Psoas muscle (tissue), 8 donors: ENCODE results near the gene CRKL. TPM values are rescaled to one million over a fixed set of nuclear protein-coding genes. Genes with fewer than 3 reads are reported as not detected.

Experiments
- ATAC-seq, 4 donors: fragments of 200-7000 bp; cut with Tn5 transposase; one replicate each; pipeline ENCODE4 v1.9.1; 2020; ENCODE audit warnings: moderate library complexity in 3 of 4, mild to moderate bottlenecking in 2 of 4
- DNase-seq, 2 donors: peaks; one replicate each; pipeline ENCODE4 v3.0.0-alpha.2; 2020
- H3K27ac ChIP-seq: fragments of 200-600 bp; one replicate; pipeline ENCODE4 v1.8.0; 2022
- H3K27me3 ChIP-seq, 3 donors: fragments of 200-600 bp in 1 of 3; one replicate each; pipeline versions ENCODE4 v1.6.1 to v1.8.0; 2013 to 2022; ENCODE audit warnings: low read length in 2 of 3, mild to moderate bottlenecking in 2 of 3, moderate library complexity in 1 of 3; ENCODE audit not compliant: insufficient read depth in 3 of 3
- H3K36me3 ChIP-seq, 2 donors: fragments of 200-600 bp in 1 of 2; one replicate each; pipeline versions ENCODE4 v1.6.1 to v1.8.0; 2013 to 2022; ENCODE audit warnings: low read depth in 1 of 2, mild to moderate bottlenecking in 1 of 2, moderate library complexity in 1 of 2; ENCODE audit not compliant: insufficient read depth in 1 of 2
- H3K4me1 ChIP-seq: fragments of 200-600 bp; one replicate; pipeline ENCODE4 v1.8.0; 2022
- H3K4me3 ChIP-seq: fragments of 200-600 bp; one replicate; pipeline ENCODE4 v1.8.0; 2022; ENCODE audit warnings: mild to moderate bottlenecking
- H3K9me3 ChIP-seq: fragments of 200-600 bp; one replicate; pipeline ENCODE4 v1.8.0; 2022
- WGBS, 3 donors: extraction: QIAGEN DNeasy Blood & Tissue Kit; methylation state at CpG; one replicate each; pipeline versions ENCODE4 v1.1.6 to v1.1.7; 2013; 5-methylcytosine and 5-hydroxymethylcytosine counted together
- intact Hi-C, 2 donors: fragments of 100-400 bp; cut with DNase I; formaldehyde crosslinking; loops; one replicate each; pipeline versions ENCODE4 v1.11.0 to v1.14.2; 2022
- polyA plus RNA-seq, 3 donors: library from polyadenylated mRNA; stranded (reverse); fragments of 200-250 nt; gene quantifications; one replicate each; pipeline ENCODE4 v1.2.3, GENCODE V29; 2013
- total RNA-seq, 4 donors: library from RNA; stranded (reverse); fragmentation: NEBNext Ultra II Directional in 2 of 4; extraction: Animal tissue kit (Norgen Biotek cat#: 25700) in 2 of 4; gene quantifications; one replicate each; pipeline versions ENCODE4 v1.2.1 to v1.2.4, GENCODE V29; 2021 to 2023
- TF ChIP-seq, protein P1 (sequence below): fragments of 200-600 bp; IDR thresholded peaks from one replicate; pipeline ENCODE4 v1.8.0; 2022; ENCODE audit warnings: antibody characterized with exemption
- donor health status: healthy with polysubstance abuse.
- donor health status: DM: no; HTN: no; CAD: no; lungs with moderate emphysema.
- donor health status: Bipolar disorder and iron deficiency.
- donor health status: healthy.
- donor health status: DM: yes; HTN: yes; CAD: no.
- donor health status: DM: no; HTN: no; CAD: no.
- donor health status: DM: no; HTN: no; CAD: no.
- donor health status: DM: yes; HTN: yes; CAD: no.

The CRKL gene
- total and polyA plus RNA-seq, 7 donors, result 29.7 to 94.7 (median 68.9) TPM

DNA sequence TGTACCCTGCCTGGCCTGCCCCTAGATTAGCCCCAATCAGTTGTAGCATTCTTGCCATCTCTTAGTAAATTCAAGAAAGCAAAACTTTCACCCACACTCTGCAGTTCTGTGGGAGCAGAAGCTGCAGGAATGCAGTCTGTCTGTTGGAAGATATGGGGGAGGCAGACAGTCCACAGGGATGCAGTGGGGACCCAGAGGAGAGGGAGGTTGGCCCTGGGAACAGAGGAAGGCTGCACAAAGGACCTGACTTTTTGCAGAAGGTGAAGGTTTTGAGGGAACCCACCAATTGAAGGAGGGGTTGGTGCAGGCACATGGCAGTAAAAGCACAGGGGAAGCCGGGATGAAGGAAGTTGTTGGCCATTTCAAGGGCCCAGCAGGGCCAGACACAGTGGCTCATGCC is 41.9 kb upstream of the CRKL start:
- TF ChIP-seq, protein P1, sequence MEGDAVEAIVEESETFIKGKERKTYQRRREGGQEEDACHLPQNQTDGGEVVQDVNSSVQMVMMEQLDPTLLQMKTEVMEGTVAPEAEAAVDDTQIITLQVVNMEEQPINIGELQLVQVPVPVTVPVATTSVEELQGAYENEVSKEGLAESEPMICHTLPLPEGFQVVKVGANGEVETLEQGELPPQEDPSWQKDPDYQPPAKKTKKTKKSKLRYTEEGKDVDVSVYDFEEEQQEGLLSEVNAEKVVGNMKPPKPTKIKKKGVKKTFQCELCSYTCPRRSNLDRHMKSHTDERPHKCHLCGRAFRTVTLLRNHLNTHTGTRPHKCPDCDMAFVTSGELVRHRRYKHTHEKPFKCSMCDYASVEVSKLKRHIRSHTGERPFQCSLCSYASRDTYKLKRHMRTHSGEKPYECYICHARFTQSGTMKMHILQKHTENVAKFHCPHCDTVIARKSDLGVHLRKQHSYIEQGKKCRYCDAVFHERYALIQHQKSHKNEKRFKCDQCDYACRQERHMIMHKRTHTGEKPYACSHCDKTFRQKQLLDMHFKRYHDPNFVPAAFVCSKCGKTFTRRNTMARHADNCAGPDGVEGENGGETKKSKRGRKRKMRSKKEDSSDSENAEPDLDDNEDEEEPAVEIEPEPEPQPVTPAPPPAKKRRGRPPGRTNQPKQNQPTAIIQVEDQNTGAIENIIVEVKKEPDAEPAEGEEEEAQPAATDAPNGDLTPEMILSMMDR, result no peak
- Histone ChIP-seq H3K4me1 (no peaks in the 10 kb centered on the region), H3K27ac (no peak overlapping the region), H3K9me3 (no peaks in the 10 kb centered on the region), H3K27me3 (no peaks in the 10 kb centered on the region), H3K36me3 (peaks cover 5 to 65% of the 10 kb centered on the region in 2 donors), H3K4me3 (no peak overlapping the region)
- 95 to 100% (median 97%) methylated on average over 1 of the region's 1 CpG for WGBS, 3 donors
- ATAC-seq (no peak), DNase-seq (no peak)
- intact Hi-C loops, result no loop called here

GRCh38 chr22:20877715-20878114 is 39.5 kb upstream of the CRKL start:
- no peak for DNase-seq
- no peaks in the 10 kb centered on the region for H3K9me3 ChIP-seq
- H3K4me1 ChIP-seq, result no peaks in the 10 kb centered on the region
- TF ChIP-seq, protein P1, result no peak
- H3K4me3 ChIP-seq, result no peak overlapping the region
- no peaks in the 10 kb centered on the region for H3K27me3 ChIP-seq
- no peak for ATAC-seq
- no peak overlapping the region for H3K27ac ChIP-seq
- intact Hi-C loops, result no loop called here
- WGBS, 3 donors, result 94 to 96% (median 95%) methylated on average over 3 of the region's 3 CpGs
- peaks cover 5 to 67% of the 10 kb centered on the region in 2 donors for H3K36me3 ChIP-seq

GRCh38 chr22:20881231-20881630 is 36.0 kb upstream of the CRKL start:
- H3K27me3 ChIP-seq, result no peaks in the 10 kb centered on the region
- H3K4me3 ChIP-seq, result no peak overlapping the region
- TF ChIP-seq, protein P1, result no peak
- intact Hi-C loops, result loop anchor here (10.0 kb wide), 2 partner anchors 104 to 194 kb away; partner anchors contain the start of gene LZTR1 (in 2 of the 2)
- no peak overlapping the region for H3K27ac ChIP-seq
- no peaks in the 10 kb centered on the region for H3K9me3 ChIP-seq
- H3K4me1 ChIP-seq, result no peaks in the 10 kb centered on the region
- ATAC-seq (no peak), DNase-seq (no peak)
- peaks cover 0 to 76% of the 10 kb centered on the region in 2 donors for H3K36me3 ChIP-seq
- WGBS, 3 donors, result 83 to 92% (median 84%) methylated on average over 5 of the region's 5 CpGs

DNA sequence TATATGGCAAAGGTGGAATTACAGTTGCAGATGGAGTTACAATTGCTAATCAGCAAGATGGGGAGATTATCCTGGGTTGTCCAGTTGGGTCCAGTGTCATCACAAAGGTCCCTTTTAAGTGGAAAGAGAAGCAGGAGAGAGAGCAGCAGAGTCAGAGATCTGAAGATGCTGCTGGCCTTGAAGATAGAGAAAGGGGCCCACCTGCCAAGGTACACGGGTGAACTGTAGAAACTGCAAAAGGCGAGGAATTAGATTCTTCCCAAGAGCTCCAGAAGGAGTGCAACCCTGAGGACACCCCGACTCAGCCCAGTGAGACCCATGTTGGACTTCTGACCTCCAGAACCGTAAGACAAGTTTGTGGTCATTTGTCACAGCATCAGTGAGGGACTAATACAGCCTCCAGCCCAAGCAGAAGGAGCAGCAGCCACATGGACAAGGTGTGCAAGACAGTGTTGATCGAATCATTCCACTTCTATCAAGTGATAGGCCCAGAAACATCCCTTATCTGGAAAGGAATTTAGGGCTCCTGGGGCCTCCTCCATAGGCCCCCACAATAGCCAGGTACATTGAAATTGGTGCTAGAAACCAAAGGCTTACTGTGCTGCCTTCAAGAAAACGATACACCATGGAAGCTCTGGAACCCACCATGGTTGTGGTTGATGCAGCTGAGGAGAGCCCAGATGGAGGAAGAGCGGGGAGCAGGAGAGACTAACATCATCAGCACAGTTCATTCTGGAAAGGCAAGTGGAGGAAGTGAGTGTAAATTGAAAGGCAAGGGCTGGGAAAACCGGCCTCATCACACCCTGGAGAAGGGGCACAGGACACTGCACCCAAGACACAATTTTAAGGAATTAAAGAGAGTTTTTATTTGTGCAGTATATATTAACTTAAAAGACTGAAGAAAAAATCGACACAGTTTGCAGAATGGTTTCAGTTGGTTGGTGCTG is 35.1 kb upstream of the CRKL start:
- no peak for ATAC-seq
- intact Hi-C loops, result loop anchor here (10.0 kb wide), 2 partner anchors 103 to 193 kb away; partner anchors contain the start of gene LZTR1 (in 2 of the 2)
- no peak overlapping the region for H3K27ac ChIP-seq

More for the DNA sequence above, 35.1 kb upstream of the CRKL start:
- Histone ChIP-seq H3K36me3 (peaks cover 0 to 79% of the 10 kb centered on the region in 2 donors), H3K27me3 (no peaks in the 10 kb centered on the region), H3K9me3 (no peaks in the 10 kb centered on the region), H3K4me1 (no peaks in the 10 kb centered on the region), H3K4me3 (no peak overlapping the region)
- no peak for DNase-seq
- TF ChIP-seq, protein P1, result no peak
- WGBS, 3 donors, result 82 to 94% (median 91%) methylated on average over 9 of the region's 9 CpGs
